Peyer's patch (tissue), 4 donors: ENCODE data around the gene CCDC92B.

ENCODE experiments used
- POLR2A ChIP-seq, 2 donors: fragments of 450-650 bp; IDR thresholded peaks; one replicate each; pipeline ENCODE4 v1.5.1; 2017; ENCODE audit warnings: antibody characterized with exemption in 2 of 2, mild to moderate bottlenecking in 2 of 2, moderate library complexity in 2 of 2
- TF ChIP-seq, protein P1 (sequence below), 6 experiments: fragments of 450-650 bp in 4 of 6; fragments of 200-600 bp in 2 of 6; sonication (generic) in 1 of 6; IDR thresholded peaks; one replicate each; pipeline ENCODE4 v1.5.1; 2017 to 2019; ENCODE audit warnings: antibody characterized with exemption in 6 of 6, mild to moderate bottlenecking in 3 of 6, moderate library complexity in 1 of 6

DNA sequence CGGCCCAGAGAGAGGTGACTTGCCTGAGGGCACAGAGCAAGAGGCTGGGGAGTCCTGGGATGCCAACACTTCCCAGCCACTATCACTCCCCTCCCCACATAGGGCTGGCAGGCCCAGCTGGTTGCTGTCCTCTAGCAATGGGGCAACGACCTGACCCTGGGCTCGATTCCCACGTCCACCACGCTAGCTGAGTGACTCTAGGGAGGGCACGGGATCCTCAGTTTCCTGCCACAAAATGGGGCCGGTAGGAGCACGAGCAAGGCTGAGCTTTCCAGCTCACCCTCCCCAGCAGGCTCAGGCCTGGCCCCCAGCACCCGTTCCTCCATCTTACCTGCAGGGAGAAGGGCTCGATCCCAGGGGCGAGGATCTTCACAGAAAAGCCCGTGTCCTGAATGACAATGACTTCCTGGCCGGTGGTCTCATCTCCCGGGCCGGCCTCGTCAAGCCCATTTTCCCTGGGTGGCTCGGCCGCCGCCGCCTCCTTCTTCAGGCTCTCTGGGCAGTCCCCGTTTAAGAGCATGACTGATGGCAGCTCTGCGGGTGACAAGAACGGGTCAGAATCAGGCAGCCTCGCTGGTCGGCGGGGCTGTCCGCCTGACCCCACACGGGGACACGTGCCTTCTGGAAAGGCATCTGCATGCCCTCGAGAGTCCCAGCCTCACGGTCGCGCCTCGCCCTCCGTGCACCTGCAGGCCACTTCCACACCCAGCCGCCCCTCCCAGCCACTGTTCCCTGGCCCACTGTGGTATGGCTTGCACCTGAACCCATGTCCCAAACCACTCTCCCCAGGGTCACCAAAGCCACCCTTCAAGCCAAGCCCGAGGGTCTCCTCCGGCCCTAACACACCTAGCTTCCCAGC, 45.2 kb downstream of the CCDC92B start:
- TF ChIP-seq, protein P1, sequence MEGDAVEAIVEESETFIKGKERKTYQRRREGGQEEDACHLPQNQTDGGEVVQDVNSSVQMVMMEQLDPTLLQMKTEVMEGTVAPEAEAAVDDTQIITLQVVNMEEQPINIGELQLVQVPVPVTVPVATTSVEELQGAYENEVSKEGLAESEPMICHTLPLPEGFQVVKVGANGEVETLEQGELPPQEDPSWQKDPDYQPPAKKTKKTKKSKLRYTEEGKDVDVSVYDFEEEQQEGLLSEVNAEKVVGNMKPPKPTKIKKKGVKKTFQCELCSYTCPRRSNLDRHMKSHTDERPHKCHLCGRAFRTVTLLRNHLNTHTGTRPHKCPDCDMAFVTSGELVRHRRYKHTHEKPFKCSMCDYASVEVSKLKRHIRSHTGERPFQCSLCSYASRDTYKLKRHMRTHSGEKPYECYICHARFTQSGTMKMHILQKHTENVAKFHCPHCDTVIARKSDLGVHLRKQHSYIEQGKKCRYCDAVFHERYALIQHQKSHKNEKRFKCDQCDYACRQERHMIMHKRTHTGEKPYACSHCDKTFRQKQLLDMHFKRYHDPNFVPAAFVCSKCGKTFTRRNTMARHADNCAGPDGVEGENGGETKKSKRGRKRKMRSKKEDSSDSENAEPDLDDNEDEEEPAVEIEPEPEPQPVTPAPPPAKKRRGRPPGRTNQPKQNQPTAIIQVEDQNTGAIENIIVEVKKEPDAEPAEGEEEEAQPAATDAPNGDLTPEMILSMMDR (IDR thresholded peaks at IDR 0.05): no peak
- no peak for TF ChIP-seq POLR2A (IDR thresholded peaks at IDR 0.05)
